GM12801 (cell line): Measurements from ENCODE around the gene NECAB2.

Experiments used
- CTCF ChIP-seq: IDR thresholded peaks from one replicate; pipeline ENCODE4 v1.5.1; 2011; ENCODE audit warnings: control low read depth; ENCODE audit not compliant: insufficient read length; ENCODE audit errors: extremely low read depth

The NECAB2 gene

GRCh38 chr16:83973581-83974385 is 5.7 kb downstream of the NECAB2 start:
- no peak for TF ChIP-seq CTCF

- no peak for TF ChIP-seq CTCF
These were observed 6.4 kb downstream of the NECAB2 start for GRCh38 chr16:83974475-83974874.

GRCh38 chr16:83975590-83976260 is 7.7 kb downstream of the NECAB2 start:
- TF ChIP-seq CTCF = no peak

GRCh38 chr16:83977056-83977815 is 9.2 kb downstream of the NECAB2 start:
- TF ChIP-seq CTCF = no peak

GRCh38 chr16:83978401-83978904 is 10.4 kb downstream of the NECAB2 start:
- no peak for TF ChIP-seq CTCF

- TF ChIP-seq CTCF = no peak
These were observed 11.4 kb downstream of the NECAB2 start for GRCh38 chr16:83979441-83979840.

GRCh38 chr16:83980794-83981193 is 12.8 kb downstream of the NECAB2 start:
- TF ChIP-seq CTCF = no peak
